Stimulated activated naive B cell treated with anti-CD40 and anti-IgM and Interleukin-4, amounts not matched to agents 10 μg/mL and 1 μg/mL and 100 μg/mL, for 72 hours (primary cell): Measurements from ENCODE around the gene ABCB8.

Source experiments
- ATAC-seq, 2 donors: fragments of 150-1000 bp; cut with Tn5 transposase; replicated peaks; 2 replicates each; pipeline ENCODE4 v1.10.0; 2021; ENCODE audit warnings: moderate library complexity in 1 of 2
- DNase-seq: peaks from one replicate; pipeline ENCODE4 v3.0.0; 2021
- H3K27ac Mint-ChIP-seq: one replicate; pipeline ENCODE4 v1.8.0; 2022; ENCODE audit warnings: mild to moderate bottlenecking, mixed read lengths
- H3K27me3 Mint-ChIP-seq, 2 donors: one replicate each; pipeline ENCODE4 v1.8.0; 2022; ENCODE audit warnings: mixed read lengths in 2 of 2
- H3K36me3 Mint-ChIP-seq, 2 donors: one replicate each; pipeline ENCODE4 v1.8.0; 2022; ENCODE audit warnings: mixed read lengths in 2 of 2, mild to moderate bottlenecking in 1 of 2
- H3K4me1 Mint-ChIP-seq, 2 donors: one replicate each; pipeline ENCODE4 v1.8.0; 2022; ENCODE audit warnings: mixed read lengths in 2 of 2, mild to moderate bottlenecking in 1 of 2
- H3K4me3 Mint-ChIP-seq, 2 donors: one replicate each; pipeline ENCODE4 v1.8.0; 2022; ENCODE audit warnings: mild to moderate bottlenecking in 2 of 2, mixed read lengths in 2 of 2, moderate library complexity in 1 of 2
- H3K9me3 Mint-ChIP-seq, 2 donors: one replicate each; pipeline ENCODE4 v1.8.0; 2022; ENCODE audit warnings: mixed read lengths in 2 of 2, mild to moderate bottlenecking in 1 of 2

Gene ABCB8

GRCh38 chr7:151086802-151087244, 58.6 kb downstream of the ABCB8 start:
- Mint-ChIP-seq H3K9me3 (no peaks in the 10 kb centered on the region), H3K27me3 (peaks cover 28 to 60% of the 10 kb centered on the region in 2 donors), H3K27ac (peak overlapping the region; percentile 81), H3K36me3 (peaks cover 0 to 17% of the 10 kb centered on the region in 2 donors), H3K4me3 (peak overlapping the region; percentile 82 to 86), H3K4me1 (peaks cover 38 to 52% of the 10 kb centered on the region in 2 donors)
- DNase-seq (no peak), ATAC-seq (no peak)

- H3K27me3 Mint-ChIP-seq, result peaks cover 28 to 62% of the 10 kb centered on the region in 2 donors
- H3K4me1 Mint-ChIP-seq, result peaks cover 34 to 46% of the 10 kb centered on the region in 2 donors
- H3K36me3 Mint-ChIP-seq, result peaks cover 0 to 17% of the 10 kb centered on the region in 2 donors
- peak in 1 of 2 donors; percentile 11 for ATAC-seq
- H3K4me3 Mint-ChIP-seq, result peak overlapping the region; percentile 82 to 86
- no peaks in the 10 kb centered on the region for H3K9me3 Mint-ChIP-seq
- H3K27ac Mint-ChIP-seq, result peak overlapping the region; percentile 81
- peak; percentile 23 for DNase-seq
Measured at GRCh38 chr7:151087245-151088018, 59.2 kb downstream of the ABCB8 start.

GRCh38 chr7:151088019-151088855, 60.0 kb downstream of the ABCB8 start:
- Mint-ChIP-seq H3K27ac (no peak overlapping the region), H3K4me3 (peak overlapping the region; percentile 55 to 82), H3K36me3 (peaks cover 0 to 11% of the 10 kb centered on the region in 2 donors), H3K9me3 (no peaks in the 10 kb centered on the region), H3K27me3 (peaks cover 28 to 63% of the 10 kb centered on the region in 2 donors), H3K4me1 (peaks cover 28 to 39% of the 10 kb centered on the region in 2 donors)
- ATAC-seq (no peak), DNase-seq (no peak)

GRCh38 chr7:151088856-151089699, 60.8 kb downstream of the ABCB8 start:
- peaks cover 28 to 39% of the 10 kb centered on the region in 2 donors for H3K4me1 Mint-ChIP-seq
- peak overlapping the region; percentile 44 to 71 for H3K4me3 Mint-ChIP-seq
- H3K27me3 Mint-ChIP-seq, result peaks cover 28 to 68% of the 10 kb centered on the region in 2 donors
- H3K9me3 Mint-ChIP-seq, result no peaks in the 10 kb centered on the region
- no peak overlapping the region for H3K27ac Mint-ChIP-seq
- DNase-seq (no peak), ATAC-seq (peak; percentile 22 to 28)
- peaks cover 0 to 11% of the 10 kb centered on the region in 2 donors for H3K36me3 Mint-ChIP-seq

- no peak for DNase-seq
- H3K9me3 Mint-ChIP-seq, result no peaks in the 10 kb centered on the region
- ATAC-seq, result no peak
- peaks cover 0 to 11% of the 10 kb centered on the region in 2 donors for H3K36me3 Mint-ChIP-seq
- peaks cover 22 to 67% of the 10 kb centered on the region in 2 donors for H3K27me3 Mint-ChIP-seq
- no peak overlapping the region for H3K27ac Mint-ChIP-seq
- peaks cover 23 to 37% of the 10 kb centered on the region in 2 donors for H3K4me1 Mint-ChIP-seq
- no peak overlapping the region for H3K4me3 Mint-ChIP-seq
Measured at GRCh38 chr7:151089893-151090730, 61.9 kb downstream of the ABCB8 start.

GRCh38 chr7:151091003-151091402, 62.8 kb downstream of the ABCB8 start:
- Mint-ChIP-seq H3K4me1 (peaks cover 14 to 28% of the 10 kb centered on the region in 2 donors), H3K4me3 (no peak overlapping the region), H3K27me3 (peaks cover 13 to 58% of the 10 kb centered on the region in 2 donors), H3K27ac (no peak overlapping the region), H3K36me3 (peaks cover 0 to 8% of the 10 kb centered on the region in 2 donors), H3K9me3 (no peaks in the 10 kb centered on the region)
- ATAC-seq (no peak), DNase-seq (no peak)

- ATAC-seq, result no peak
Measured at GRCh38 chr7:151091431-151091830, 63.2 kb downstream of the ABCB8 start.

GRCh38 chr7:151091988-151092387, 63.7 kb downstream of the ABCB8 start:
- Mint-ChIP-seq H3K27me3 (peaks cover 12 to 53% of the 10 kb centered on the region in 2 donors), H3K9me3 (no peaks in the 10 kb centered on the region), H3K4me1 (peaks cover 14 to 24% of the 10 kb centered on the region in 2 donors), H3K4me3 (no peak overlapping the region), H3K36me3 (peaks cover 0 to 8% of the 10 kb centered on the region in 2 donors), H3K27ac (no peak overlapping the region)
- DNase-seq (no peak), ATAC-seq (no peak)

More at GRCh38 chr7:151091431-151091830, 63.2 kb downstream of the ABCB8 start:
- peaks cover 0 to 8% of the 10 kb centered on the region in 2 donors for H3K36me3 Mint-ChIP-seq
- H3K4me1 Mint-ChIP-seq, result peaks cover 14 to 26% of the 10 kb centered on the region in 2 donors
- no peak overlapping the region for H3K27ac Mint-ChIP-seq
- no peak overlapping the region for H3K4me3 Mint-ChIP-seq
- no peaks in the 10 kb centered on the region for H3K9me3 Mint-ChIP-seq
- no peak for DNase-seq
- peaks cover 12 to 56% of the 10 kb centered on the region in 2 donors for H3K27me3 Mint-ChIP-seq

GRCh38 chr7:151093748-151094147, 65.5 kb downstream of the ABCB8 start:
- ATAC-seq (no peak), DNase-seq (no peak)
- Mint-ChIP-seq H3K4me1 (peaks cover 8 to 10% of the 10 kb centered on the region in 2 donors), H3K4me3 (no peak overlapping the region), H3K27ac (no peak overlapping the region), H3K9me3 (no peaks in the 10 kb centered on the region), H3K27me3 (peaks cover 12 to 44% of the 10 kb centered on the region in 2 donors), H3K36me3 (peaks cover 0 to 8% of the 10 kb centered on the region in 2 donors)

- ATAC-seq, result no peak
- peaks cover 3 to 35% of the 10 kb centered on the region in 2 donors for H3K27me3 Mint-ChIP-seq
Measured at GRCh38 chr7:151094675-151095074, 66.4 kb downstream of the ABCB8 start.

GRCh38 chr7:151095123-151095797, 67.0 kb downstream of the ABCB8 start:
- H3K9me3 Mint-ChIP-seq, result no peaks in the 10 kb centered on the region
- ATAC-seq, result no peak
- no peaks in the 10 kb centered on the region for H3K4me1 Mint-ChIP-seq
- H3K27ac Mint-ChIP-seq, result no peak overlapping the region
- H3K4me3 Mint-ChIP-seq, result no peak overlapping the region
- DNase-seq, result no peak
- H3K27me3 Mint-ChIP-seq, result peaks cover 0 to 29% of the 10 kb centered on the region in 2 donors
- peaks cover 0 to 4% of the 10 kb centered on the region in 2 donors for H3K36me3 Mint-ChIP-seq

More at GRCh38 chr7:151094675-151095074, 66.4 kb downstream of the ABCB8 start:
- peaks cover 0 to 7% of the 10 kb centered on the region in 2 donors for H3K36me3 Mint-ChIP-seq
- peaks cover 0 to 2% of the 10 kb centered on the region in 2 donors for H3K4me1 Mint-ChIP-seq
- no peak overlapping the region for H3K4me3 Mint-ChIP-seq
- no peaks in the 10 kb centered on the region for H3K9me3 Mint-ChIP-seq
- DNase-seq, result no peak
- H3K27ac Mint-ChIP-seq, result no peak overlapping the region

- DNase-seq (no peak), ATAC-seq (no peak)
- Mint-ChIP-seq H3K9me3 (no peaks in the 10 kb centered on the region), H3K4me1 (no peaks in the 10 kb centered on the region), H3K36me3 (peaks cover 0 to 4% of the 10 kb centered on the region in 2 donors), H3K4me3 (no peak overlapping the region), H3K27me3 (peaks cover 0 to 23% of the 10 kb centered on the region in 2 donors), H3K27ac (no peak overlapping the region)
Measured at GRCh38 chr7:151095828-151096475, 67.7 kb downstream of the ABCB8 start.
